Measurements from ENCODE around the gene ADAMTS14. TPM values are rescaled to one million over a fixed set of nuclear protein-coding genes. Genes with fewer than 3 reads are reported as not detected.

Gene ADAMTS14
- total RNA-seq, 1 experiment from 2014 or later: 1.6 TPM

DNA sequence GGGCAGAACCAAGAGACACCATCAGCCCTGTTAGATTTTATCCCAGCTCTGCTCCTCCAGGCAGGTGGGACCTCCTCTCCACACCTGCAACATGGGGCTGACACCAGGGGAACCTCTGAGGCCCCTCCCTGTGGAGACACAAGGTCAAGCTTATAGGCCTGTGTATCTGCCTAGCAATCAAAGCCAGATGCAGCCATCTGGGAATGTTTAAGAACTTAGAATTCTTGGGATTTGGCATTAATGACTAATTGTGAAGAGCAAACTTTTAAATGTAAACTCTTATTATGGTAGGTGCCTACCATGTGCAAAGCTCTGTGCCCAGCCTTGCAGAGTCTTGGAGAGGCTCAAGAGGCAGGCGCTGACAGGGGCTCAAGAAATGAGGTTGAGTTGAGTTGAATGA lies 60.7 kb downstream of the ADAMTS14 start:
- Histone ChIP-seq H2BK20ac (ENCODE audit: low read depth, low read length, poor library complexity, severe bottlenecking) (no peak overlapping the region), H4K20me1 (ENCODE audit: control insufficient read depth, insufficient read depth, insufficient read length) (no peaks in the 10 kb centered on the region), H4K8ac (replicated peaks; ENCODE audit: insufficient read length, low read depth, low read length) (no peak overlapping the region), H3K14ac (ENCODE audit: insufficient read depth, low read length) (no peak overlapping the region), H2AK5ac (ENCODE audit: insufficient read length, low read length) (no peak overlapping the region), H3K18ac (ENCODE audit: insufficient read length, low read depth, low read length) (no peak overlapping the region), H2BK12ac (ENCODE audit: insufficient read length, low read depth, low read length) (no peak overlapping the region), H2BK120ac (ENCODE audit: low read depth, low read length, poor library complexity, severe bottlenecking) (no peak overlapping the region), H3K23me2 (ENCODE audit: insufficient read length, low read depth, low read length, poor library complexity, severe bottlenecking) (no peaks in the 10 kb centered on the region), H3K27ac (ENCODE audit: insufficient read length, low read depth, low read length) (no peak overlapping the region), H3K9ac (ENCODE audit: extremely low read depth, insufficient read length, low read length) (no peak overlapping the region), H3K79me1 (ENCODE audit: insufficient read depth, low read depth, low read length, poor library complexity, severe bottlenecking) (no peaks in the 10 kb centered on the region), H2BK5ac (ENCODE audit: insufficient read length, low read length) (no peak overlapping the region), H3T11ph (ENCODE audit: low read length) (no peak overlapping the region), H3K79me2 (ENCODE audit: insufficient read depth, low read length) (no peaks in the 10 kb centered on the region), H3K23ac (ENCODE audit: insufficient read length, low read depth, low read length) (no peak overlapping the region), H3K4me2 (ENCODE audit: insufficient read depth, insufficient read length, low read length) (no peak overlapping the region), H4K91ac (ENCODE audit: insufficient read length, low read depth, low read length) (no peak overlapping the region), H3K27me3 (ENCODE audit: insufficient read depth, low read length) (no peaks in the 10 kb centered on the region), H4K5ac (ENCODE audit: insufficient read length, low read depth, low read length) (no peak overlapping the region), H2BK15ac (ENCODE audit: low read depth, low read length) (no peak overlapping the region), H3K56ac (ENCODE audit: insufficient read length, low read depth, low read length) (no peak overlapping the region), H3K4ac (ENCODE audit: low read depth, low read length) (no peak overlapping the region), H3K9me3 (ENCODE audit: control insufficient read depth, low read depth, low read length) (no peaks in the 10 kb centered on the region), H3K4me1 (ENCODE audit: insufficient read depth, low read length) (no peaks in the 10 kb centered on the region), H2AFZ (ENCODE audit: low read length) (no peak overlapping the region)
- no peaks in the 10 kb centered on the region; a peak in 2 of 7 replicates for H3K36me3 Mint-ChIP-seq (ENCODE audit: insufficient read depth in 1 of 3, low read depth in 3 of 3)
- peaks cover 3 to 4% of the 10 kb centered on the region in 2 experiments; a peak in 3 of 4 replicates for H3K4me1 Mint-ChIP-seq
- H3K4me3 Mint-ChIP-seq: no peak overlapping the region
- no peak for DNase-seq
- H3K9me3 Mint-ChIP-seq: no peaks in the 10 kb centered on the region
- WGBS (ENCODE audit: extremely low coverage, insufficient read length, low lambda C conversion rate): no CpG with 5 or more reads among the region's 1 CpG
- peak overlapping the region in 1 of 3 experiments; percentile 44; a peak in 1 of 7 replicates for H3K27ac Mint-ChIP-seq
- TF ChIP-seq, protein P1, sequence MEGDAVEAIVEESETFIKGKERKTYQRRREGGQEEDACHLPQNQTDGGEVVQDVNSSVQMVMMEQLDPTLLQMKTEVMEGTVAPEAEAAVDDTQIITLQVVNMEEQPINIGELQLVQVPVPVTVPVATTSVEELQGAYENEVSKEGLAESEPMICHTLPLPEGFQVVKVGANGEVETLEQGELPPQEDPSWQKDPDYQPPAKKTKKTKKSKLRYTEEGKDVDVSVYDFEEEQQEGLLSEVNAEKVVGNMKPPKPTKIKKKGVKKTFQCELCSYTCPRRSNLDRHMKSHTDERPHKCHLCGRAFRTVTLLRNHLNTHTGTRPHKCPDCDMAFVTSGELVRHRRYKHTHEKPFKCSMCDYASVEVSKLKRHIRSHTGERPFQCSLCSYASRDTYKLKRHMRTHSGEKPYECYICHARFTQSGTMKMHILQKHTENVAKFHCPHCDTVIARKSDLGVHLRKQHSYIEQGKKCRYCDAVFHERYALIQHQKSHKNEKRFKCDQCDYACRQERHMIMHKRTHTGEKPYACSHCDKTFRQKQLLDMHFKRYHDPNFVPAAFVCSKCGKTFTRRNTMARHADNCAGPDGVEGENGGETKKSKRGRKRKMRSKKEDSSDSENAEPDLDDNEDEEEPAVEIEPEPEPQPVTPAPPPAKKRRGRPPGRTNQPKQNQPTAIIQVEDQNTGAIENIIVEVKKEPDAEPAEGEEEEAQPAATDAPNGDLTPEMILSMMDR (conservative IDR thresholded peaks at IDR 0.05): no peak
- no peaks in the 10 kb centered on the region; the same call in 1 of the 2 replicates for H3K27me3 Mint-ChIP-seq (ENCODE audit: low read depth)
